ENCODE measurements around the gene WNT2B.

WNT2B gene

GRCh38 chr1:112529301-112529700 is 20.5 kb downstream of the WNT2B start:
- DNase-seq, result no peak

GRCh38 chr1:112530832-112531231 is 22.1 kb downstream of the WNT2B start:
- DNase-seq, result no peak

GRCh38 chr1:112532064-112532463 is 23.3 kb downstream of the WNT2B start:
- DNase-seq, result no peak

- DNase-seq, result no peak
These were observed 24.3 kb downstream of the WNT2B start for GRCh38 chr1:112533029-112533428.

- DNase-seq, result no peak
These were observed 27.8 kb downstream of the WNT2B start for GRCh38 chr1:112536561-112536960.

GRCh38 chr1:112537456-112537855 is 28.7 kb downstream of the WNT2B start:
- no peak for DNase-seq

GRCh38 chr1:112538883-112539282 is 30.1 kb downstream of the WNT2B start:
- DNase-seq, result no peak

- no peak for DNase-seq
These were observed 31.5 kb downstream of the WNT2B start for GRCh38 chr1:112540226-112540794.

GRCh38 chr1:112541299-112541698 is 32.5 kb downstream of the WNT2B start:
- no peak for DNase-seq

- no peak for DNase-seq
These were observed 33.6 kb downstream of the WNT2B start for GRCh38 chr1:112542206-112542973.

GRCh38 chr1:112544011-112544688 is 35.4 kb downstream of the WNT2B start:
- no peak for DNase-seq

GRCh38 chr1:112544751-112545150 is 36.0 kb downstream of the WNT2B start:
- no peak for DNase-seq

- DNase-seq, result no peak
These were observed 37.3 kb downstream of the WNT2B start for GRCh38 chr1:112546076-112546475.

GRCh38 chr1:112548547-112548946 is 39.8 kb downstream of the WNT2B start:
- DNase-seq, result no peak

GRCh38 chr1:112549590-112549989 is 40.8 kb downstream of the WNT2B start:
- DNase-seq, result no peak

GRCh38 chr1:112554411-112554810 is 45.6 kb downstream of the WNT2B start:
- DNase-seq, result no peak

GRCh38 chr1:112557385-112557784 is 48.6 kb downstream of the WNT2B start:
- DNase-seq, result no peak

GRCh38 chr1:112558634-112559033 is 49.9 kb downstream of the WNT2B start:
- no peak for DNase-seq

GRCh38 chr1:112563341-112563740 is 54.6 kb downstream of the WNT2B start:
- DNase-seq, result no peak

GRCh38 chr1:112564081-112564480 is 55.3 kb downstream of the WNT2B start:
- DNase-seq, result no peak

GRCh38 chr1:112565800-112566199 is 57.0 kb downstream of the WNT2B start:
- DNase-seq, result no peak

- DNase-seq, result no peak
These were observed 66.5 kb downstream of the WNT2B start for GRCh38 chr1:112575154-112575804.

GRCh38 chr1:112576240-112576639 is 67.5 kb downstream of the WNT2B start:
- DNase-seq, result no peak

Measured in NCI-H2171 (cell line).